ENCODE measurements around the gene ANKRD36C.
"Not testable (repeated sequence)": the region's sequence is repeated elsewhere in the genome, so short reads cannot be mapped to it uniquely, and the experiment has no call there.

DNA sequence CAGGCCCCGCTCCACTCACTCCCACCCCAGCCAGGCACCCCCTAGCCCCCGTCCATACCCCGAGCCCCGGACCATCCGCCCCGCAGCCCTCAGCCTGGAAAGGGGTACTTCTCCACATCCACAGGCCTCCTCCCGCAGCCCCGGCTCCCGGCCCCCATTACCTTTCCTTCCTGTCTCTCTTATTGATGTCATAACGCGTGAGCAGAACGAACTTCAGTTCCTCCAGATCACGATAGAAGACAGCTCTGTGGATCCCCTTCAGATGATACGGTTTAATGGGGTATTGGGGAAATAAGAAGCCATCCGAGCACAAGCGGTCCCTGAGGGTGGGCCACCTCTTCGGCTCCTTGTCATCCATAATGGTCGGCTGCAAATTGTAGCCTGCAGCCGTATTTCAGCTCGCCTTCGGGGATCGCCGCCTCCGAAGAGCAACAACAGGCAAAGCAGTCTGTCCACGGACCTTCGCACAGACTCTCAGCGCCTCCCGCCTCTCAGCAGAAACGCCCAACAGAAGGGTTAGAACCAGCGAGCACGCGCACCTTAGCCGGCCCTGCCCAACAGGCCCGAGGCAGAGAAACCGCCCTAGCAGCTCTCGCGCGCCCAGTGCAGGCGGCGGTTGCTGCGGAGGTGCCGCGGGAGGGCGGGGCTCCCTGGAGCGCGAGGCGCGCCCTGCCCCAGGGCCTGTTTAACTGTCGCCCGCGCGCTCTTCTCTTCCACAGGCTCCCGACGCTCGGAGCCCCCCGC, at the start of gene ANKRD36C:
- TF ChIP-seq, protein P1, sequence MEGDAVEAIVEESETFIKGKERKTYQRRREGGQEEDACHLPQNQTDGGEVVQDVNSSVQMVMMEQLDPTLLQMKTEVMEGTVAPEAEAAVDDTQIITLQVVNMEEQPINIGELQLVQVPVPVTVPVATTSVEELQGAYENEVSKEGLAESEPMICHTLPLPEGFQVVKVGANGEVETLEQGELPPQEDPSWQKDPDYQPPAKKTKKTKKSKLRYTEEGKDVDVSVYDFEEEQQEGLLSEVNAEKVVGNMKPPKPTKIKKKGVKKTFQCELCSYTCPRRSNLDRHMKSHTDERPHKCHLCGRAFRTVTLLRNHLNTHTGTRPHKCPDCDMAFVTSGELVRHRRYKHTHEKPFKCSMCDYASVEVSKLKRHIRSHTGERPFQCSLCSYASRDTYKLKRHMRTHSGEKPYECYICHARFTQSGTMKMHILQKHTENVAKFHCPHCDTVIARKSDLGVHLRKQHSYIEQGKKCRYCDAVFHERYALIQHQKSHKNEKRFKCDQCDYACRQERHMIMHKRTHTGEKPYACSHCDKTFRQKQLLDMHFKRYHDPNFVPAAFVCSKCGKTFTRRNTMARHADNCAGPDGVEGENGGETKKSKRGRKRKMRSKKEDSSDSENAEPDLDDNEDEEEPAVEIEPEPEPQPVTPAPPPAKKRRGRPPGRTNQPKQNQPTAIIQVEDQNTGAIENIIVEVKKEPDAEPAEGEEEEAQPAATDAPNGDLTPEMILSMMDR (IDR thresholded peaks at IDR 0.05), result not testable (repeated sequence)
- TF ChIP-seq POLR2AphosphoS5 (IDR thresholded peaks at IDR 0.05), result not testable (repeated sequence)
